ENCODE measurements around the gene KRTAP20-2.

Gene KRTAP20-2

GRCh38 chr21:30676737-30677136 lies 41.7 kb downstream of the KRTAP20-2 start:
- DNase-seq = no peak

- DNase-seq = no peak
These were observed 45.6 kb downstream of the KRTAP20-2 start for GRCh38 chr21:30680586-30680985.

- no peak for DNase-seq
These were observed 49.5 kb downstream of the KRTAP20-2 start for GRCh38 chr21:30684506-30684905.
